ENCODE data around the gene CASZ1. TPM values are rescaled to one million over a fixed set of nuclear protein-coding genes. Genes with fewer than 3 reads are reported as not detected.

CASZ1 gene
- total and polyA plus RNA-seq, 9 of the 15 experiments (the other 6 are each of a cell fraction or from before 2014, with no cell fraction given) = 0.01 to 4.0 (median 0.76) TPM; not detected in 1

GRCh38 chr1:10646347-10646861 lies 150.0 kb downstream of the CASZ1 start:
- FAIRE-seq (peak; percentile 92), ATAC-seq (peak; percentile 92), DNase-seq (ENCODE audit: extremely low read depth in 1 of 4, low spot score in 3 of 4) (peak; percentile 62 to 72 (median 67))
- intact Hi-C loops (cut with micrococcal nuclease) = no loop called here
- peaks cover 0 to 65% of the 10 kb centered on the region in 2 experiments; a peak in 3 of 5 replicates for H3K4me1 ChIP-seq (replicated peaks in 1 of 2; ENCODE audit: control insufficient read depth in 2 of 2, insufficient read depth in 2 of 2, low read length in 2 of 2)
- H3K9ac ChIP-seq (ENCODE audit: insufficient read depth in 1 of 2, low read depth in 2 of 2, low read length in 2 of 2) = no peak overlapping the region
- CTCF ChIA-PET (ENCODE audit: low intra/inter-chr PET ratio) = no interaction called here
- H4K20me1 ChIP-seq (replicated peaks; ENCODE audit: control insufficient read depth, insufficient read depth, low read length) = peaks cover 20% of the 10 kb centered on the region
- POLR2A ChIA-PET = interaction anchor here (0.6 to 1.1 kb wide), 2 partner anchors 16 to 413 kb away, joined by 3 to 4 read pairs; partner anchors contain the start of gene SRM
- H3K4me2 ChIP-seq (ENCODE audit: insufficient read depth, low read length) = no peak overlapping the region
- no peak overlapping the region for H2AFZ ChIP-seq (ENCODE audit: low read depth, low read length)
- no peaks in the 10 kb centered on the region for H3K9me3 ChIP-seq (replicated peaks; ENCODE audit: control insufficient read depth, insufficient read depth, low read depth, low read length)
- H3K4me3 ChIP-seq = no peak overlapping the region
- H3K9me1 ChIP-seq (ENCODE audit: control insufficient read depth, insufficient read depth, low read length) = no peaks in the 10 kb centered on the region
- in situ Hi-C loops (cut with MboI) = no loop called here
- peaks cover 20 to 71% of the 10 kb centered on the region in 2 experiments; a peak in 4 of 5 replicates for H3K27me3 ChIP-seq (ENCODE audit: control insufficient read depth in 2 of 2, insufficient read depth in 2 of 2, low read length in 2 of 2)
- no peaks in the 10 kb centered on the region for H3K36me3 ChIP-seq (ENCODE audit: control insufficient read depth, insufficient read depth, low read length)
- H3K27ac ChIP-seq (ENCODE audit: extremely low read depth, low read depth, low read length) = no peak overlapping the region
- WGBS (ENCODE audit: insufficient coverage, low coverage, missing lambda C conversion rate) = 23% methylated on average over 12 of the region's 12 CpGs
- H3K79me2 ChIP-seq (ENCODE audit: control insufficient read depth, insufficient read depth, low read length) = no peaks in the 10 kb centered on the region
- BruUV-seq (replicated peaks) = no TSS peak
- peak; percentile 36 for TF ChIP-seq ZFP36 (IDR thresholded peaks at IDR 0.05; ENCODE audit: low read depth, low read length, partially characterized antibody)
- TF ChIP-seq VEZF1 (CRISPR knock-in tag; IDR thresholded peaks at IDR 0.05) = peak; percentile 24; the same call in 1 of the 2 replicates
- TF ChIP-seq CEBPG (CRISPR knock-in tag; IDR thresholded peaks at IDR 0.05) = peak; percentile 87
- no peak; a peak in 1 of 4 replicates for TF ChIP-seq CEBPG (tag; conservative IDR thresholded peaks at IDR 0.05 in 1 of 2, IDR thresholded peaks at IDR 0.05 in 1 of 2)
- no peak for TF ChIP-seq NR2C1 (IDR thresholded peaks at IDR 0.05)
- peak; percentile 62 for TF ChIP-seq NR2C1 (tag; IDR thresholded peaks at IDR 0.05)
- TF ChIP-seq AFF1 (IDR thresholded peaks at IDR 0.05; ENCODE audit: low read depth in 1 of 2, partially characterized antibody in 2 of 2) = peak in 1 of 2 experiments; percentile 98
- peak; percentile 100 for TF ChIP-seq ZNF431 (CRISPR knock-in tag; IDR thresholded peaks at IDR 0.05)
- no peak for TF ChIP-seq THRA (IDR thresholded peaks at IDR 0.05)
- no peak for TF ChIP-seq ZNF586 (CRISPR knock-in tag; conservative IDR thresholded peaks at IDR 0.05)
- TF ChIP-seq TFAP4 (CRISPR knock-in tag; IDR thresholded peaks at IDR 0.05; ENCODE audit: borderline replicate concordance) = peak; percentile 71; the same call in 1 of the 2 replicates
- 0 out of 2 replicates have a peak, but pooled peaks have one; percentile 43 for TF ChIP-seq CREB1 (IDR thresholded peaks at IDR 0.05)
- TF ChIP-seq CREB1 (CRISPR knock-in tag; IDR thresholded peaks at IDR 0.05) = no peak; the same call in 1 of the 2 replicates
- no peak for TF ChIP-seq ETS2 (tag; IDR thresholded peaks at IDR 0.05; ENCODE audit: borderline replicate concordance, poor library complexity, severe bottlenecking)
